A549 (cell line): ENCODE measurements around the gene LMO1. TPM values are rescaled to one million over a fixed set of nuclear protein-coding genes. Genes with fewer than 3 reads are reported as not detected.

Experiments
- ATAC-seq, 2 experiments: fragments of 200-7000 bp in 1 of 2; fragments of >200 bp in 1 of 2; cut with Nextera tagmentation in 1 of 2; cut with Tn5 transposase in 1 of 2; 3 replicates each; pipeline versions ENCODE4 v1.8.0 to v1.9.1; 2018 to 2020; ENCODE audit warnings: mild to moderate bottlenecking in 1 of 2, moderate library complexity in 1 of 2
- CTCF ChIA-PET: fragments of 300-600 bp; sonication (Branson Sonifier 250); formaldehyde crosslinking; extraction: SDS; loops from one replicate; lab custom pipeline; 2021; ENCODE audit warnings: antibody characterized with exemption, inconsistent platforms; lab: Yijun Ruan, JAX
- POLR2A ChIA-PET: fragments of 350-600 bp; formaldehyde crosslinking; extraction: SDS; loops from one replicate; lab custom pipeline; 2021; ENCODE audit warnings: antibody characterized with exemption, inconsistent platforms; lab: Yijun Ruan, JAX
- DNase-seq, 2 experiments: peaks; one replicate each; pipeline versions ENCODE4 v3.0.0 to v3.0.0-alpha.2; 2011 to 2016; ENCODE audit warnings: low read depth in 1 of 2, low spot score in 1 of 2
- FAIRE-seq: peaks from 2 replicates; lab custom pipeline; 2011; peaks lifted over from hg19 to GRCh38; lab: Jason Lieb, UNC
- H3K27ac ChIP-seq, 2 experiments: fragments of >200 bp; sonication (Bioruptor Twin); formaldehyde crosslinking; 3 replicates each; pipeline ENCODE4 v1.5.1; 2016 to 2017
- H3K4me1 ChIP-seq: fragments of >200 bp; sonication (Bioruptor Twin); formaldehyde crosslinking; 3 replicates; pipeline ENCODE4 v1.6.1; 2016
- H3K4me2 ChIP-seq: fragments of >200 bp; sonication (Bioruptor Twin); formaldehyde crosslinking; 3 replicates; pipeline ENCODE4 v1.6.1; 2016
- H3K4me3 ChIP-seq: fragments of >200 bp; sonication (Bioruptor Twin); formaldehyde crosslinking; 3 replicates; pipeline ENCODE4 v1.5.1; 2016
- H3K9me3 ChIP-seq: fragments of >200 bp; sonication (Bioruptor Twin); formaldehyde crosslinking; 3 replicates; pipeline ENCODE4 v1.6.1; 2016
- BHLHE40 ChIP-seq: IDR thresholded peaks from 2 replicates; pipeline ENCODE4 v1.6.1; 2012; ENCODE audit warnings: low read depth, low read length, inconsistent platforms
- CBX2 ChIP-seq: fragments of 200-600 bp; sonication (generic); IDR thresholded peaks from 2 replicates; pipeline ENCODE4 v1.6.1; 2016; ENCODE audit warnings: low read depth, mild to moderate bottlenecking, borderline replicate concordance
- CBX8 ChIP-seq: fragments of 200-600 bp; sonication (generic); IDR thresholded peaks from 2 replicates; pipeline ENCODE4 v1.6.1; 2016
- CEBPB ChIP-seq, 2 experiments: fragments of >200 bp in 1 of 2; sonication (Bioruptor Twin) in 1 of 2; formaldehyde crosslinking in 1 of 2; IDR thresholded peaks; 2 replicates each; pipeline ENCODE4 v1.6.1; 2012 to 2016
- EHF ChIP-seq: fragments of 250-450 bp; sonication (Bioruptor Pico); IDR thresholded peaks from 2 replicates; pipeline ENCODE4 v1.5.0; 2020; ENCODE audit warnings: mild to moderate bottlenecking
- EP300 ChIP-seq, 2 experiments: fragments of >200 bp; sonication (Bioruptor Twin); formaldehyde crosslinking; IDR thresholded peaks; 2 replicates in 1 of 2; 3 replicates in 1 of 2; pipeline ENCODE4 v1.6.1; 2016 to 2017
- ESRRA ChIP-seq: fragments of 150-350 bp; IDR thresholded peaks from 2 replicates; pipeline ENCODE4 v1.6.1; 2014; ENCODE audit warnings: mild to moderate bottlenecking, low read length, borderline replicate concordance
- FOSB ChIP-seq: fragments of 250-450 bp; sonication (Bioruptor Pico); IDR thresholded peaks from 2 replicates; pipeline ENCODE4 v1.5.0; 2020; ENCODE audit warnings: mild to moderate bottlenecking, moderate library complexity
- HDAC2 ChIP-seq: fragments of 200-600 bp; sonication (generic); IDR thresholded peaks from 2 replicates; pipeline ENCODE4 v1.6.1; 2016
- JUN ChIP-seq, 2 experiments: fragments of >200 bp; sonication (Bioruptor Twin); formaldehyde crosslinking; IDR thresholded peaks; 2 replicates in 1 of 2; 3 replicates in 1 of 2; pipeline ENCODE4 v1.6.1; 2016 to 2017
- KDM5A ChIP-seq: fragments of 200-600 bp; sonication (generic); IDR thresholded peaks from 2 replicates; pipeline ENCODE4 v1.6.1; 2016; ENCODE audit warnings: antibody characterized with exemption, mild to moderate bottlenecking
- MYC ChIP-seq: IDR thresholded peaks from 2 replicates; pipeline ENCODE4 v1.6.1; 2012; ENCODE audit warnings: mild to moderate bottlenecking, inconsistent platforms, low read length, improper control_type of control experiment, borderline replicate concordance
- NFE2L2 ChIP-seq: fragments of 150-350 bp; conservative IDR thresholded peaks from 2 replicates; pipeline ENCODE4 v1.6.1; 2014; ENCODE audit warnings: low read length
- NR3C1 ChIP-seq: fragments of >200 bp; sonication (Bioruptor Twin); formaldehyde crosslinking; IDR thresholded peaks from 3 replicates; pipeline ENCODE4 v1.6.1; 2017
- RARB ChIP-seq: fragments of 250-450 bp; sonication (Bioruptor Pico); IDR thresholded peaks from 2 replicates; pipeline ENCODE4 v1.8.0; 2021; ENCODE audit warnings: mild to moderate bottlenecking, moderate library complexity
- SREBF2 ChIP-seq: fragments of 450-650 bp; IDR thresholded peaks from 2 replicates; pipeline ENCODE4 v1.6.1; 2014; ENCODE audit warnings: mild to moderate bottlenecking, moderate library complexity
- TFCP2L1 ChIP-seq: fragments of 250-450 bp; sonication (Bioruptor Pico); IDR thresholded peaks from 2 replicates; pipeline ENCODE4 v1.5.0; 2021; ENCODE audit warnings: mild to moderate bottlenecking
- ZNF302 ChIP-seq: fragments of 250-450 bp; sonication (Bioruptor Pico); IDR thresholded peaks from 2 replicates; pipeline ENCODE4 v1.9.0; 2021; ENCODE audit warnings: inconsistent platforms, mild to moderate bottlenecking, moderate library complexity
- ZSCAN20 ChIP-seq: fragments of 250-450 bp; sonication (Bioruptor Pico); IDR thresholded peaks from 2 replicates; pipeline ENCODE4 v1.8.0; 2022; ENCODE audit warnings: mild to moderate bottlenecking, moderate library complexity
- WGBS: methylation state at CpG from one replicate; pipeline ENCODE4 v1.1.6; 2017; ENCODE audit errors: missing lambda C conversion rate; 5-methylcytosine and 5-hydroxymethylcytosine counted together
- polyA plus RNA-seq, 4 experiments: library from polyadenylated mRNA; depleted of rRNA in 3 of 4; stranded (reverse); fragments of >200 nt; fragmentation: RNase III in 1 of 4; extraction: RNeasy Plus Mini Kit Qiagen cat#74134 plus additional on column Dnase treatment in 1 of 4; gene quantifications; 2 replicates in 3 of 4; 3 replicates in 1 of 4; pipeline ENCODE4 v1.2.3, GENCODE V29; 2011 to 2017
- TF ChIP-seq, protein P1 (sequence below): fragments of 200-600 bp; sonication (generic); IDR thresholded peaks from 2 replicates; pipeline ENCODE4 v1.6.1; 2016; ENCODE audit warnings: antibody characterized with exemption, mild to moderate bottlenecking, moderate library complexity
- TF ChIP-seq, protein P2 (sequence below): fragments of >200 bp; sonication (Bioruptor Twin); formaldehyde crosslinking; IDR thresholded peaks from 3 replicates; pipeline ENCODE4 v1.6.1; 2016
- TF ChIP-seq, protein P3 (sequence below): fragments of 250-450 bp; sonication (Bioruptor Pico); IDR thresholded peaks from 2 replicates; pipeline ENCODE4 v1.5.0; 2021; ENCODE audit warnings: mild to moderate bottlenecking, moderate library complexity, borderline replicate concordance
- TF ChIP-seq, protein P4 (sequence below): fragments of 150-350 bp; IDR thresholded peaks from 2 replicates; pipeline ENCODE4 v1.6.1; 2014; ENCODE audit warnings: low read depth, mild to moderate bottlenecking, low read length
- TF ChIP-seq, protein P5 (sequence below): IDR thresholded peaks from 2 replicates; pipeline ENCODE4 v1.6.1; 2012
- TF ChIP-seq, protein P6 (sequence below): fragments of 250-450 bp; sonication (Bioruptor Pico); IDR thresholded peaks from 2 replicates; pipeline ENCODE4 v1.5.0; 2020; ENCODE audit warnings: low read depth, mild to moderate bottlenecking, moderate library complexity

LMO1 gene
- polyA plus RNA-seq, 2 of the 4 experiments (the other 2 are of a cell fraction) = 0.18 to 2.7 TPM

DNA sequence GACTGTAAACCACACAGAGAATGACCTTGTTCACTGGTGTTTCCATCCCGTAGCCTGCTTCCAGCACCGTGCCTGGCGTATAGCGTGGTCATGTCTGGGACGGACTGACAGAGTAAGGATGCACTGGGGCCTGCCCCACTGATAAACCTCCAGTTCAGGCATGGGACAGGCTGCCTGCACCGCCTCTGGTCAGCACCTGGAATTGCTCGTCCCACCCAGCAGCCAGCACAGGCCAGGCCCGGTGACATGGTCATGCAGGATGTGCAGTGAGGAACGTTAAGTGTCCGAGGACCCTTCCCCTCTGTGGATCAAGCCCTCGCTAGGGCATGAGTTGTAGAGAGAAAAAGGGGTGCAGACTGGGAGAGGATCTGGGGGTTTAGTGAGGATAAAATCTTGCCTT lies 44.8 kb downstream of the LMO1 start:
- FAIRE-seq (no peak), DNase-seq (no peak), ATAC-seq (peak; percentile 66 to 78; a peak in 4 of 6 replicates)
- 35% methylated on average over 9 of the region's 11 CpGs for WGBS
- Histone ChIP-seq H3K4me1 (no peaks in the 10 kb centered on the region), H3K27ac (no peak overlapping the region), H3K4me2 (no peak overlapping the region), H3K4me3 (no peak overlapping the region), H3K9me3 (no peaks in the 10 kb centered on the region)
- TF ChIP-seq NR3C1 (no peak), HDAC2 (no peak), EP300 (IDR thresholded peaks at IDR 0.05) (no peak), BHLHE40 (no peak), ESRRA (no peak), ZNF302 (no peak)
- CTCF ChIA-PET = interaction anchor here (0.6 to 20.9 kb wide), 18 partner anchors 8 to 346 kb away, joined by 3 to 424 read pairs (median 8); partner anchors contain the start of gene LMO1
- POLR2A ChIA-PET = no interaction called here

DNA sequence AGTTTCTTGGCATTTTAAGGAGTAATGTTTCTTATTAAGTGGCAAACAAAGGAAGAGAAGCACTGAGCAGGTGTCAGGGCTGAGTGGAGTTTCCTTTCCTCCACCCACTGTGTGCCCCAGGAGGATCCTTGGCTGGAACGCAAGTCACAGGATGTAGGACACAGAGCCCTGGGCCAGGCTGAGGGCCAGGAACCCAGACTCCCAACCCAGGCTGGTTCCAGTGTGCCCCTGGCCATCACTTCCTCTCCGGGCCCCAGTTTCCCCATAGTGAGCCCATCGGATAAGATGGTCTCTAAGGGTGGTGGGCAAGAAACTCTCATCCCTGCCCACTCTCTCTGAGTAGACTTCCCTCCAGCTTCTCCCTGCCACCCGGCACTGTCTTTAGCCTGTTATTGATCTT lies 45.3 kb downstream of the LMO1 start:
- CTCF ChIA-PET = interaction anchor here (0.6 to 20.9 kb wide), 10 partner anchors 9 to 346 kb away, joined by 3 to 424 read pairs (median 10); partner anchors contain the start of gene LMO1
- WGBS = 66% methylated on average over 4 of the region's 4 CpGs

DNA sequence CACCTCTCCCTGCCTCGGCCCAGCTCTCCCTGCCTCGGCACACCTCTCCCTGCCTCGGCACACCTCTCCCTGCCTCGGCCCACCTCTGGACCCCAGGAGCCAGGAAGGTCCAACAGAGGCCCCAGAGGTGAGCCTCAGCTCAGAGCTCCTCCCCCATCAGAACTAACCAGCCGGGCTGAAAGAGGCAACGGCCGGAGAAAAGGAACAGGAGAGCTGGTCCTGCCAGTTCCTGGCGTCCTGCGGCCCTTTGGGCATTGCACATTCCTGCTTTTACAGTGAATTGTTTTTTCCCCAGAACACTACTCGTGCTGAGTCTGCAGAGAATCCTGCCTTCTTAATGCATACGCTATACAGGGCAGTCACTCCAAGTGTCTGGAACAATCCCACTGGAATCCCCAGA lies 45.8 kb downstream of the LMO1 start:
- DNase-seq = no peak
- FAIRE-seq = no peak
- no peak overlapping the region for H3K4me2 ChIP-seq
- 74% methylated on average over 7 of the region's 11 CpGs for WGBS
- H3K9me3 ChIP-seq = no peaks in the 10 kb centered on the region
- TF ChIP-seq CEBPB (IDR thresholded peaks at IDR 0.05) = no peak
- TF ChIP-seq BHLHE40 = no peak
- no peak for TF ChIP-seq MYC
- TF ChIP-seq, protein P1, sequence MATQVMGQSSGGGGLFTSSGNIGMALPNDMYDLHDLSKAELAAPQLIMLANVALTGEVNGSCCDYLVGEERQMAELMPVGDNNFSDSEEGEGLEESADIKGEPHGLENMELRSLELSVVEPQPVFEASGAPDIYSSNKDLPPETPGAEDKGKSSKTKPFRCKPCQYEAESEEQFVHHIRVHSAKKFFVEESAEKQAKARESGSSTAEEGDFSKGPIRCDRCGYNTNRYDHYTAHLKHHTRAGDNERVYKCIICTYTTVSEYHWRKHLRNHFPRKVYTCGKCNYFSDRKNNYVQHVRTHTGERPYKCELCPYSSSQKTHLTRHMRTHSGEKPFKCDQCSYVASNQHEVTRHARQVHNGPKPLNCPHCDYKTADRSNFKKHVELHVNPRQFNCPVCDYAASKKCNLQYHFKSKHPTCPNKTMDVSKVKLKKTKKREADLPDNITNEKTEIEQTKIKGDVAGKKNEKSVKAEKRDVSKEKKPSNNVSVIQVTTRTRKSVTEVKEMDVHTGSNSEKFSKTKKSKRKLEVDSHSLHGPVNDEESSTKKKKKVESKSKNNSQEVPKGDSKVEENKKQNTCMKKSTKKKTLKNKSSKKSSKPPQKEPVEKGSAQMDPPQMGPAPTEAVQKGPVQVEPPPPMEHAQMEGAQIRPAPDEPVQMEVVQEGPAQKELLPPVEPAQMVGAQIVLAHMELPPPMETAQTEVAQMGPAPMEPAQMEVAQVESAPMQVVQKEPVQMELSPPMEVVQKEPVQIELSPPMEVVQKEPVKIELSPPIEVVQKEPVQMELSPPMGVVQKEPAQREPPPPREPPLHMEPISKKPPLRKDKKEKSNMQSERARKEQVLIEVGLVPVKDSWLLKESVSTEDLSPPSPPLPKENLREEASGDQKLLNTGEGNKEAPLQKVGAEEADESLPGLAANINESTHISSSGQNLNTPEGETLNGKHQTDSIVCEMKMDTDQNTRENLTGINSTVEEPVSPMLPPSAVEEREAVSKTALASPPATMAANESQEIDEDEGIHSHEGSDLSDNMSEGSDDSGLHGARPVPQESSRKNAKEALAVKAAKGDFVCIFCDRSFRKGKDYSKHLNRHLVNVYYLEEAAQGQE = no peak
- TF ChIP-seq ZSCAN20 = no peak
- no peak for TF ChIP-seq RARB
- TF ChIP-seq HDAC2 = no peak
- TF ChIP-seq, protein P2, sequence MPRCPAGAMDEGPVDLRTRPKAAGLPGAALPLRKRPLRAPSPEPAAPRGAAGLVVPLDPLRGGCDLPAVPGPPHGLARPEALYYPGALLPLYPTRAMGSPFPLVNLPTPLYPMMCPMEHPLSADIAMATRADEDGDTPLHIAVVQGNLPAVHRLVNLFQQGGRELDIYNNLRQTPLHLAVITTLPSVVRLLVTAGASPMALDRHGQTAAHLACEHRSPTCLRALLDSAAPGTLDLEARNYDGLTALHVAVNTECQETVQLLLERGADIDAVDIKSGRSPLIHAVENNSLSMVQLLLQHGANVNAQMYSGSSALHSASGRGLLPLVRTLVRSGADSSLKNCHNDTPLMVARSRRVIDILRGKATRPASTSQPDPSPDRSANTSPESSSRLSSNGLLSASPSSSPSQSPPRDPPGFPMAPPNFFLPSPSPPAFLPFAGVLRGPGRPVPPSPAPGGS = no peak
- TF ChIP-seq KDM5A = no peak
- no peak for TF ChIP-seq EHF (CRISPR knock-in tag)
- TF ChIP-seq ESRRA = no peak
- no peak for TF ChIP-seq TFCP2L1 (CRISPR knock-in tag)
- no peak for TF ChIP-seq NFE2L2
- TF ChIP-seq, protein P3, sequence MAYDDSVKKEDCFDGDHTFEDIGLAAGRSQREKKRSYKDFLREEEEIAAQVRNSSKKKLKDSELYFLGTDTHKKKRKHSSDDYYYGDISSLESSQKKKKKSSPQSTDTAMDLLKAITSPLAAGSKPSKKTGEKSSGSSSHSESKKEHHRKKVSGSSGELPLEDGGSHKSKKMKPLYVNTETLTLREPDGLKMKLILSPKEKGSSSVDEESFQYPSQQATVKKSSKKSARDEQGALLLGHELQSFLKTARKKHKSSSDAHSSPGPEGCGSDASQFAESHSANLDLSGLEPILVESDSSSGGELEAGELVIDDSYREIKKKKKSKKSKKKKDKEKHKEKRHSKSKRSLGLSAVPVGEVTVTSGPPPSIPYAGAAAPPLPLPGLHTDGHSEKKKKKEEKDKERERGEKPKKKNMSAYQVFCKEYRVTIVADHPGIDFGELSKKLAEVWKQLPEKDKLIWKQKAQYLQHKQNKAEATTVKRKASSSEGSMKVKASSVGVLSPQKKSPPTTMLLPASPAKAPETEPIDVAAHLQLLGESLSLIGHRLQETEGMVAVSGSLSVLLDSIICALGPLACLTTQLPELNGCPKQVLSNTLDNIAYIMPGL = no peak
- no peak for TF ChIP-seq CBX8
- H3K27ac ChIP-seq = no peak overlapping the region
- POLR2A ChIA-PET = no interaction called here
- no peak overlapping the region for H3K4me3 ChIP-seq
- H3K4me1 ChIP-seq = no peaks in the 10 kb centered on the region
- CTCF ChIA-PET = interaction anchor here (0.6 to 20.9 kb wide), 11 partner anchors 10 to 347 kb away, joined by 3 to 424 read pairs (median 8); partner anchors contain the start of gene LMO1
- no peak for ATAC-seq

More for the DNA sequence above, 45.3 kb downstream of the LMO1 start:
- DNase-seq (no peak), ATAC-seq (no peak), FAIRE-seq (no peak)
- H3K4me2 ChIP-seq = no peak overlapping the region
- H3K4me3 ChIP-seq = no peak overlapping the region
- no peaks in the 10 kb centered on the region for H3K4me1 ChIP-seq
- H3K27ac ChIP-seq = no peak overlapping the region
- POLR2A ChIA-PET = no interaction called here
- no peaks in the 10 kb centered on the region for H3K9me3 ChIP-seq
- TF ChIP-seq HDAC2 (no peak), SREBF2 (no peak), FOSB (no peak), NR3C1 (no peak), ESRRA (no peak), JUN (IDR thresholded peaks at IDR 0.05) (no peak), CBX2 (no peak)
- TF ChIP-seq, protein P4, sequence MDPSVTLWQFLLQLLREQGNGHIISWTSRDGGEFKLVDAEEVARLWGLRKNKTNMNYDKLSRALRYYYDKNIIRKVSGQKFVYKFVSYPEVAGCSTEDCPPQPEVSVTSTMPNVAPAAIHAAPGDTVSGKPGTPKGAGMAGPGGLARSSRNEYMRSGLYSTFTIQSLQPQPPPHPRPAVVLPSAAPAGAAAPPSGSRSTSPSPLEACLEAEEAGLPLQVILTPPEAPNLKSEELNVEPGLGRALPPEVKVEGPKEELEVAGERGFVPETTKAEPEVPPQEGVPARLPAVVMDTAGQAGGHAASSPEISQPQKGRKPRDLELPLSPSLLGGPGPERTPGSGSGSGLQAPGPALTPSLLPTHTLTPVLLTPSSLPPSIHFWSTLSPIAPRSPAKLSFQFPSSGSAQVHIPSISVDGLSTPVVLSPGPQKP = no peak
- TF ChIP-seq, protein P5, sequence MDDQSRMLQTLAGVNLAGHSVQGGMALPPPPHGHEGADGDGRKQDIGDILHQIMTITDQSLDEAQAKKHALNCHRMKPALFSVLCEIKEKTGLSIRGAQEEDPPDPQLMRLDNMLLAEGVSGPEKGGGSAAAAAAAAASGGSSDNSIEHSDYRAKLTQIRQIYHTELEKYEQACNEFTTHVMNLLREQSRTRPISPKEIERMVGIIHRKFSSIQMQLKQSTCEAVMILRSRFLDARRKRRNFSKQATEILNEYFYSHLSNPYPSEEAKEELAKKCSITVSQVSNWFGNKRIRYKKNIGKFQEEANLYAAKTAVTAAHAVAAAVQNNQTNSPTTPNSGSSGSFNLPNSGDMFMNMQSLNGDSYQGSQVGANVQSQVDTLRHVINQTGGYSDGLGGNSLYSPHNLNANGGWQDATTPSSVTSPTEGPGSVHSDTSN = no peak
- TF ChIP-seq, protein P6, sequence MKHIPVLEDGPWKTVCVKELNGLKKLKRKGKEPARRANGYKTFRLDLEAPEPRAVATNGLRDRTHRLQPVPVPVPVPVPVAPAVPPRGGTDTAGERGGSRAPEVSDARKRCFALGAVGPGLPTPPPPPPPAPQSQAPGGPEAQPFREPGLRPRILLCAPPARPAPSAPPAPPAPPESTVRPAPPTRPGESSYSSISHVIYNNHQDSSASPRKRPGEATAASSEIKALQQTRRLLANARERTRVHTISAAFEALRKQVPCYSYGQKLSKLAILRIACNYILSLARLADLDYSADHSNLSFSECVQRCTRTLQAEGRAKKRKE (CRISPR knock-in tag) = no peak
